Mesendoderm (in vitro differentiated cells): ENCODE results near the gene TIMP2.
A peak's percentile ranks its signal among the peaks of the same experiment; 100 is the strongest.

Experiments
- DNase-seq: peaks from one replicate; pipeline ENCODE4 v3.0.0; 2013
- H2AK5ac ChIP-seq: 2 replicates; pipeline ENCODE4 v1.6.1; 2013; ENCODE audit warnings: low read length, inconsistent platforms
- H2BK120ac ChIP-seq: 2 replicates; pipeline ENCODE4 v1.6.1; 2013; ENCODE audit warnings: low read depth, mild to moderate bottlenecking, low read length, moderate library complexity, mixed read lengths
- H2BK15ac ChIP-seq: replicated peaks from 2 replicates; pipeline ENCODE4 v1.6.1; 2013; ENCODE audit warnings: low read depth, mild to moderate bottlenecking, moderate library complexity
- H2BK5ac ChIP-seq: 2 replicates; pipeline ENCODE4 v1.6.1; 2013; ENCODE audit warnings: low read length, inconsistent platforms
- H3K18ac ChIP-seq: 2 replicates; pipeline ENCODE4 v1.6.1; 2013; ENCODE audit warnings: mild to moderate bottlenecking, low read length, mixed read lengths
- H3K23ac ChIP-seq: one replicate; pipeline ENCODE4 v1.6.1; 2013; ENCODE audit warnings: low read length
- H3K27ac ChIP-seq: 2 replicates; pipeline ENCODE4 v1.5.1; 2013; ENCODE audit warnings: low read depth, mild to moderate bottlenecking, inconsistent platforms, low read length, moderate library complexity
- H3K27me3 ChIP-seq: 2 replicates; pipeline ENCODE4 v1.6.1; 2013; ENCODE audit warnings: low read length, control low read depth, mild to moderate bottlenecking, inconsistent platforms; ENCODE audit not compliant: insufficient read depth, poor library complexity
- H3K36me3 ChIP-seq: 2 replicates; pipeline ENCODE4 v1.6.1; 2013; ENCODE audit warnings: low read length, inconsistent platforms; ENCODE audit not compliant: control insufficient read depth, insufficient read depth
- H3K4ac ChIP-seq: one replicate; pipeline ENCODE4 v1.6.1; 2013; ENCODE audit warnings: low read depth, mild to moderate bottlenecking, low read length, moderate library complexity
- H3K4me1 ChIP-seq: 2 replicates; pipeline ENCODE4 v1.6.1; 2013; ENCODE audit warnings: low read depth, low read length, inconsistent platforms; ENCODE audit not compliant: control insufficient read depth
- H3K4me2 ChIP-seq: 2 replicates; pipeline ENCODE4 v1.6.1; 2013; ENCODE audit warnings: low read length
- H3K4me3 ChIP-seq: 2 replicates; pipeline ENCODE4 v1.5.1; 2013; ENCODE audit warnings: mild to moderate bottlenecking, low read length
- H3K56ac ChIP-seq: one replicate; pipeline ENCODE4 v1.6.1; 2013; ENCODE audit warnings: low read length
- H3K79me1 ChIP-seq: 2 replicates; pipeline ENCODE4 v1.6.1; 2013; ENCODE audit warnings: low read length, inconsistent platforms
- H3K79me2 ChIP-seq: 2 replicates; pipeline ENCODE4 v1.6.1; 2013; ENCODE audit warnings: mild to moderate bottlenecking, low read length; ENCODE audit not compliant: control insufficient read depth, insufficient read depth
- H3K9ac ChIP-seq: 2 replicates; pipeline ENCODE4 v1.6.1; 2013; ENCODE audit warnings: low read length, inconsistent platforms
- H4K5ac ChIP-seq: one replicate; pipeline ENCODE4 v1.6.1; 2013; ENCODE audit warnings: low read length
- H4K8ac ChIP-seq: one replicate; pipeline ENCODE4 v1.6.1; 2013; ENCODE audit warnings: low read depth, mild to moderate bottlenecking, control low read depth, low read length, moderate library complexity
- WGBS: extraction: QIAGEN DNeasy Blood & Tissue Kit; methylation state at CpG from one replicate; pipeline ENCODE4 v1.1.7; 2013; ENCODE audit warnings: low lambda C conversion rate, missing lambda C conversion rate; ENCODE audit not compliant: insufficient coverage; ENCODE audit errors: extremely low coverage; 5-methylcytosine and 5-hydroxymethylcytosine counted together

TIMP2 gene

DNA sequence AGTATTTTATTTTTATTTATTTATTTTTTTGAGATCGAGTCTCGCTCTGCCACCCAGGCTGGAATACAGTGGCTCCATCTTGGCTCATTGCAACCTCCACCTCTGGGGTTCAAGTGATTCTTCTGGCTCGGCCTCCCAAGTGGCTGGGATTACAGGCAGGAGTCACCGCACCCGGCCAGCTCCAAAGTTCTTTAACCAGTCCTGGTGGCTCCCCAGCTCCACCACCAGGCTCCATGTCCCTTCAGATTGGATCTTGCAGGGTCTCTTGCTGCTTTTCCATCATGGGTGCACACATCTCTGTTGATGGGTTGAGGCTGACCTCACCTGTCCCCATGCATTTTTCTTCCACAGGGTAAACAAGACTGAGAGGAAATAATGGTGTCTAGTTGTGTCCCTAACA is 76.2 kb downstream of the TIMP2 start:
- Histone ChIP-seq H4K8ac (no peak overlapping the region), H2BK5ac (no peak overlapping the region), H2BK15ac (no peak overlapping the region), H3K4me1 (no peaks in the 10 kb centered on the region), H2AK5ac (no peak overlapping the region), H3K27ac (no peak overlapping the region), H3K56ac (no peak overlapping the region), H3K9ac (no peak overlapping the region), H3K79me1 (no peaks in the 10 kb centered on the region), H3K79me2 (no peaks in the 10 kb centered on the region), H3K4me3 (no peak overlapping the region), H2BK120ac (no peak overlapping the region), H3K18ac (no peak overlapping the region), H3K36me3 (no peaks in the 10 kb centered on the region), H4K5ac (no peak overlapping the region), H3K27me3 (no peaks in the 10 kb centered on the region), H3K23ac (no peak overlapping the region), H3K4ac (no peak overlapping the region), H3K4me2 (no peak overlapping the region)
- DNase-seq, result no peak
- WGBS, result no CpG with 5 or more reads among the region's 5 CpGs

DNA sequence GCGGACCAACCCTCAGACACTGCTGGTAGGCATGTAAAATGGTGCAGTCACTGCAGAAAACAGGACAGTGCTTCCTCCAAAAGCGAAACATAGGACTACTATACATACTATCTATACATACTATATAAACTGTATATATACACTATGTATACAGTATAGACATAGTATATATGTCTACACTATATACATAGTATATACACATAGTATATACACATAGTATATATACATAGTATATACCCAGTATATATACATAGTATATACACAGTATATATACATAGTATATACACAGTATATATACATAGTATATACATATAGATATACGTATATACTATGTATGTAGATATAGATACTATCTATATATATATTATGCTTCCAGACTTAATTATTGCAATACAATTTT is 78.1 kb downstream of the TIMP2 start:
- no peaks in the 10 kb centered on the region for H3K79me1 ChIP-seq
- no peak overlapping the region for H3K23ac ChIP-seq
- no peak overlapping the region for H3K56ac ChIP-seq
- H2BK5ac ChIP-seq, result no peak overlapping the region
- no peak overlapping the region for H2BK120ac ChIP-seq
- no peak overlapping the region for H2BK15ac ChIP-seq
- no CpG with 5 or more reads among the region's 3 CpGs for WGBS
- no peak overlapping the region for H3K4me2 ChIP-seq
- no peak overlapping the region for H3K4ac ChIP-seq
- H3K79me2 ChIP-seq, result no peaks in the 10 kb centered on the region
- no peak overlapping the region for H3K9ac ChIP-seq
- no peak overlapping the region for H3K4me3 ChIP-seq
- H3K4me1 ChIP-seq, result no peaks in the 10 kb centered on the region
- no peak overlapping the region for H3K27ac ChIP-seq
- H4K5ac ChIP-seq, result no peak overlapping the region
- no peak for DNase-seq
- H4K8ac ChIP-seq, result no peak overlapping the region
- H3K18ac ChIP-seq, result no peak overlapping the region
- no peaks in the 10 kb centered on the region for H3K36me3 ChIP-seq
- H3K27me3 ChIP-seq, result no peaks in the 10 kb centered on the region
- H2AK5ac ChIP-seq, result no peak overlapping the region

DNA sequence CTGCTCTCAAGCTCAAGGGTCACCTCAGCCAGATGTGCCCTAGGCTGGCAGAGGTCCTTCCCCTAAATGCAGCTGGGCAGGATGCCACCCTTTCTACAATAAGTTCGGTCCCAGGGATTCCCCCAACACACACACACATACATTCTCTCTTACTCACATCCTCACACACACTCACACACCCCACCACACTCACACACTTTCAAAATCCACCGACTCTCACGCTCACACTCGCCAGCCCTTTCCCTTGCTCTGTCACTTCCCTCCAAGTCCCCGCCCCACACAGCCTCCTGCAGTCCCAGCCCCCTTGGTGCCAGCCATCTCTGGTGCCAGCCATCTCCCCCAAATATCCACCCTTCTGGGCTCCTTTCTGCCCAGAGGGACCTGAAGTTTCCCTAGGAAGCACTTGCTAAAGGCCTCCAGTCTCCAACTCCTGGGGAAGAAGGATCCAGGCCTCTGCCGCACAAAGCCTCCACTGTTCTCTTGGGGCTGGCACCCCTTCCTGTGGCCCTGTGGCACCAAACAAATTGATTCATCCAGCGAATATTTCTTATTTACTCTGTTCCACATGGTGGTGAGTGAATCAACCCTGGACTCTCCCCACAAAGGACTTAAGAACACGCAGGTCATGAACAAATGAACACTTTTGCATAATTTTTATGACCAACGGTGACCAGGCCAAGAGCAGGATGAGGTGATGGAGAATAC is 80.7 kb downstream of the TIMP2 start:
- Histone ChIP-seq H4K5ac (no peak overlapping the region), H3K27me3 (no peaks in the 10 kb centered on the region), H3K18ac (no peak overlapping the region), H3K56ac (no peak overlapping the region), H3K4me2 (no peak overlapping the region), H2BK5ac (no peak overlapping the region), H3K9ac (no peak overlapping the region), H3K4me1 (no peaks in the 10 kb centered on the region), H4K8ac (no peak overlapping the region), H3K36me3 (no peaks in the 10 kb centered on the region), H3K4ac (no peak overlapping the region), H3K23ac (no peak overlapping the region), H3K79me2 (peaks cover 8% of the 10 kb centered on the region), H2BK120ac (no peak overlapping the region), H3K79me1 (peaks cover 4% of the 10 kb centered on the region), H2AK5ac (no peak overlapping the region), H3K27ac (no peak overlapping the region), H2BK15ac (no peak overlapping the region), H3K4me3 (no peak overlapping the region)
- no peak for DNase-seq
- WGBS, result 100% methylated on average over 1 of the region's 9 CpGs

DNA sequence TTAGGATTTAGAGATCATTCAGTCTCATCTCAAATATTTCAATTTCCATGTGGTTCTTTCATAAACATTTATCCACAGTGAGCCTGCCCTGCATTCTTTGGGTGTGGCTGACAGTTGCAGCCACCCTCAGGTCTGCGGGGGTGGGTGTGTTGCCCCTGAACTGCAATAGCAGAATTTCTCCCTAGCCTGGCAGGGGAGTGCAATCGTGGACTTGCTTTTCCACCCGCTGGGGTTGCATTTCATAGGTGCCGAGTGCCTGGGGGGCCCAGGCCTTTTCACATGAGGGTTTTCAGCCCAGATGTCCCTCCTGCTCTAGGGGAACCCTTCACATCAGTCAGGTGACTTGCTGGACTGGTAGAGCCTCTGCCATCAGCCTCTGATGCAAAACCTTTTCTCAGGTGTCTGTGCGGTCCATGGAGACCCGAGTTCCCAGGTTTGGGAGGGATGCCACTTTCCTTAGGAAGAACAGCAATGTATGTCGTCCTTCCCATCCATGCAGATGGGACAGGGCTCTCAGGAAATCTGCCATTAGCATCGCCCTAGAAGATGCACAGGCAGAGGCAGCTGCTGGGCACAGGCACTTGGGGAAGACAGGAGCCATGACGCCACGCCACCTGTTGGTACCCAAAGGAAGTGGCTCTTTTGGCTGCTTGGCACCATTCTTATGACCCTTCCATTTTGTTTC is 82.2 kb downstream of the TIMP2 start:
- DNase-seq, result peak; percentile 73

DNA sequence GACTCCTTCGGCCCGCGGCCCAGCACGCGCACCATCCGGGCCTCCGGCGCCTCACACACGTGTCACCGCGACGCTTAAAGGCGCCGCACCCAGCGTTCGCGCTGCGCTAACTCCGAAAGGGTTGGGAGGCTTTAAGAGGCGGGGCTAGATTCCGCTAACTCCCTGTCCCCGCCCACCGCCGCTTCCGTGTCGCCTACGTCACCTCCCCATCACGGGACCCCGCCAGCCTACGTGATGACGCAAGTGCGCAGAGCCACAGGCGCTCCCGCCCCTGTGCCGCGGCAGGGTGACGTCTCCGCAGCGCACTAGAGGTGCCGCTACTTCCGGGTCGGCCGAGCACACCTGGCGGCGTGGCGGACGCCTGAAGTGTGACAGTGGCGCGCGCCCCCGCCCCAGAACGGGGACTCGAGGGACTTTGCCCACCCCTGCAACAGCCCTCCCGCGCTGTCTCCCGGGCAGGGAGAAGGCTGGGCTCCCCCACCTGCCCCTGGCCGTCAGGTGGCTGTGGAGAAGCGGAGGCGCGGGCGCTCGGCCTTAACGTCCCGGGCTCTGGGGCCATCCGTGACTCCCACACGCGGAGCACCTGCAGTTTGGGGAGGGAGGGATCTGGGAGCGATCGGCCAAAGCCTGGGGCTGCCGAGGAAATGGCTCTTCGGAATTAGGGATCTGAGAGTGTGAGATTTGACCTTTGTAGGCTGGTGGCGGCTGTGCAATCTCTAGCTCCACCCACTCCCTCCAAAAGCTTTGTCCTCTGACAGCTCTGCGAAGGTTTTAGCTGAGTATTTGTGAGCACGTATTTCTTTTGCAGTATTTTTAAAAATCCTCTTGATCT is 84.2 kb downstream of the TIMP2 start, which contains the start of gene USP36:
USP36 (minus strand) TSS at position 35 of the 832 bp plus-strand sequence. CDS start 4,451 bp downstream, outside the sequence.
- no peak within 1 kb of the TSS for H2BK120ac ChIP-seq
- H2AK5ac ChIP-seq, result no peak within 1 kb of the TSS
- H4K5ac ChIP-seq, result no peak within 1 kb of the TSS
- H3K18ac ChIP-seq, result peak within 1 kb of the TSS; percentile 85
- peak within 1 kb of the TSS; percentile 66 for H3K23ac ChIP-seq
- H3K27ac ChIP-seq, result peak within 1 kb of the TSS; percentile 84
- H3K56ac ChIP-seq, result peak within 1 kb of the TSS; percentile 95
- peak within 1 kb of the TSS; percentile 99 for H3K4me2 ChIP-seq
- peak; percentile 99 for DNase-seq
- peak within 1 kb of the TSS; percentile 99 for H4K8ac ChIP-seq
- H3K4ac ChIP-seq, result peak within 1 kb of the TSS; percentile 82
- H3K4me1 ChIP-seq, result peaks cover 4% of the 10 kb centered on the region
- H3K4me3 ChIP-seq, result peak within 1 kb of the TSS; percentile 90
- H3K9ac ChIP-seq, result peak within 1 kb of the TSS; percentile 95
- no peak within 1 kb of the TSS for H2BK15ac ChIP-seq
- peaks cover 17% of the 10 kb centered on the region for H3K79me1 ChIP-seq
- WGBS, result no CpG with 5 or more reads among the region's 74 CpGs
- no peaks in the 10 kb centered on the region for H3K27me3 ChIP-seq
- H2BK5ac ChIP-seq, result no peak within 1 kb of the TSS
- H3K36me3 ChIP-seq, result peaks cover 5% of the 10 kb centered on the region
- H3K79me2 ChIP-seq, result peaks cover 32% of the 10 kb centered on the region

More for the DNA sequence above, 82.2 kb downstream of the TIMP2 start:
- H3K79me2 ChIP-seq, result peaks cover 21% of the 10 kb centered on the region
- H3K4ac ChIP-seq, result no peak overlapping the region
- no CpG with 5 or more reads among the region's 10 CpGs for WGBS
- no peak overlapping the region for H3K4me2 ChIP-seq
- no peak overlapping the region for H3K23ac ChIP-seq
- no peak overlapping the region for H2BK15ac ChIP-seq
- peaks cover 9% of the 10 kb centered on the region for H3K79me1 ChIP-seq
- no peak overlapping the region for H2BK120ac ChIP-seq
- no peak overlapping the region for H3K4me3 ChIP-seq
- H3K9ac ChIP-seq, result no peak overlapping the region
- H2AK5ac ChIP-seq, result no peak overlapping the region
- H4K5ac ChIP-seq, result no peak overlapping the region
- H3K4me1 ChIP-seq, result peaks cover 4% of the 10 kb centered on the region
- H3K36me3 ChIP-seq, result no peaks in the 10 kb centered on the region
- no peak overlapping the region for H3K27ac ChIP-seq
- no peaks in the 10 kb centered on the region for H3K27me3 ChIP-seq
- no peak overlapping the region for H3K56ac ChIP-seq
- H2BK5ac ChIP-seq, result no peak overlapping the region
- no peak overlapping the region for H3K18ac ChIP-seq
- H4K8ac ChIP-seq, result no peak overlapping the region
